ENCODE measurements around the gene ABCA2. TPM values are rescaled to one million over a fixed set of nuclear protein-coding genes. Genes with fewer than 3 reads are reported as not detected.

Gene ABCA2
- total and polyA plus RNA-seq, 9 of the 15 experiments (the other 6 are each of a cell fraction or from before 2014, with no cell fraction given): 0.69 to 16.3 (median 6.1) TPM; not detected in 2

DNA sequence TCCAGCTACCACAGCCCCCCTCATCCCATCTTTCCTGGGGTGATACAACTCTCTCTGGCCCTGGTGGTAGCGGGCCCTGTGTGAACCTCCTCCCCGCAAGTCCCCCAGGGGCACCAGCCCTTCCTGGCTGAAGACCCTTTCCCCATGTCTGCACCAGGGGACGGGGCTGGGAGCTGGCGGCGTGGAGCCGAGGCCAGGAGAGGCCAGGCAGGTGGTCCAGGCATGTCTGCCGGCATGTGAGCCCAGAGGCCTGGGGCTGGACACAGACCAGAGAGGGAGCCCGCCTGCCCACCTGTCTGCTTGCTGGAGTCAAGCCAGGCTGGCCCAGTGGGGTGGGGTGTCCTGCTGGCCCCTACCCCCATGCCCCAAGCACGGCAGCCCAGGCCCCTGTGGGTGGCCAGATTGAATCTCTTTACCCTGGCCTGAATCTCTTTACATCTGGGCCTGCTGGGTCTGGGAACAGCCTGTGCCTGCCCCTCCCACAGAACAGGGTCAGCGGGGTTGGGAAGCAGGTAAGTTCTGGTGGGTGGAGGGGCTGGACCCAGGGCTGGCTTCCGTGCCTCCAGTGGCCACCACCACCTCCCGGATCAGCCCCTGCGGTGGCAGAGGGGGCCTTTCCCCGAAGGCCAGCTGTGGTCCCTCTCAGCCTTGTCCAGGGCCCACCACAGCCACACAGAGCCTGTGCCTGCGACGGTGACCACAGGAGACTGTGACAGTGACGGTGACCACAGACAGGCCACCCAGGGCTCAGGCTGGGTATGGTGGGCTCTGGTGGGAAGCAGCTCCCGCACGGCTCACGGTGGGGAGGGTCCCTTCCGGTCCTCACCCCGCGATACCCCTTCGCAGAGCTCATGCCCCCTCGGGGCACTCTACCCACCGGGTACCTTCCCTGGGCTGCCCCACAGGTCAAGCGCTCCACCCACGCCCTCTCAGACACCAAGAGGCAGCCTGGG, 68.9 kb downstream of the ABCA2 start:
- no peak for DNase-seq (ENCODE audit: extremely low read depth in 1 of 4, low spot score in 3 of 4)
- H3K4me2 ChIP-seq (ENCODE audit: insufficient read depth, low read length): no peak overlapping the region
- POLR2A ChIA-PET: interaction anchor here (0.6 to 0.8 kb wide), 2 partner anchors 11 to 24 kb away, joined by 3 to 7 read pairs; no protein-coding TSS in a partner anchor
- H3K9ac ChIP-seq (ENCODE audit: insufficient read depth in 1 of 2, low read depth in 2 of 2, low read length in 2 of 2): peak overlapping the region in 1 of 2 experiments; percentile 76; a peak in 2 of 4 replicates
- CTCF ChIA-PET (ENCODE audit: low intra/inter-chr PET ratio): no interaction called here
- no peaks in the 10 kb centered on the region for H3K79me2 ChIP-seq (ENCODE audit: control insufficient read depth, insufficient read depth, low read length)
- H3K9me1 ChIP-seq (ENCODE audit: control insufficient read depth, insufficient read depth, low read length): no peaks in the 10 kb centered on the region
- H4K20me1 ChIP-seq (replicated peaks; ENCODE audit: control insufficient read depth, insufficient read depth, low read length): 0 out of 2 replicates have a peak, but pooled peaks cover 4% of the 10 kb centered on the region
- no TSS peak for BruUV-seq (replicated peaks)
- FAIRE-seq: no peak
- 52% methylated on average over 27 of the region's 28 CpGs for WGBS (ENCODE audit: insufficient coverage, low coverage, missing lambda C conversion rate)
- H3K27me3 ChIP-seq (ENCODE audit: control insufficient read depth in 2 of 2, insufficient read depth in 2 of 2, low read length in 2 of 2): peaks cover 2 to 7% of the 10 kb centered on the region in 2 experiments; a peak in 3 of 5 replicates
- no peaks in the 10 kb centered on the region for H3K9me3 ChIP-seq (replicated peaks; ENCODE audit: control insufficient read depth, insufficient read depth, low read depth, low read length)
- no peak overlapping the region for H2AFZ ChIP-seq (ENCODE audit: low read depth, low read length)
- H3K4me1 ChIP-seq (replicated peaks in 1 of 2; ENCODE audit: control insufficient read depth in 2 of 2, insufficient read depth in 2 of 2, low read length in 2 of 2): peaks cover 11 to 72% of the 10 kb centered on the region in 2 experiments; a peak in 4 of 5 replicates
- H3K36me3 ChIP-seq (ENCODE audit: control insufficient read depth, insufficient read depth, low read length): no peaks in the 10 kb centered on the region
- H3K4me3 ChIP-seq: no peak overlapping the region
- no peak for ATAC-seq
- intact Hi-C loops (cut with micrococcal nuclease): no loop called here
- no peak overlapping the region for H3K27ac ChIP-seq (ENCODE audit: extremely low read depth, low read depth, low read length)
- TF ChIP-seq PBX2 (CRISPR knock-in tag; IDR thresholded peaks at IDR 0.05; ENCODE audit: low read depth) (no peak), PBX2 (tag; conservative IDR thresholded peaks at IDR 0.05; ENCODE audit: low read depth) (no peak), LEF1 (IDR thresholded peaks at IDR 0.05) (no peak), GTF2A2 (tag; IDR thresholded peaks at IDR 0.05) (no peak), SLC30A9 (CRISPR knock-in tag; IDR thresholded peaks at IDR 0.05) (no peak), HMGN3 (IDR thresholded peaks at IDR 0.05; ENCODE audit: borderline replicate concordance, extremely low read depth, insufficient read length, low read depth, low read length) (no peak), BRF2 (IDR thresholded peaks at IDR 0.05; ENCODE audit: borderline replicate concordance, insufficient read depth, insufficient read length) (no peak), POLR2AphosphoS5 (IDR thresholded peaks at IDR 0.05; ENCODE audit: control insufficient read depth, insufficient read depth, low read depth, low read length) (no peak), POLR3A (IDR thresholded peaks at IDR 0.05; ENCODE audit: borderline replicate concordance, extremely low read depth, insufficient read depth, insufficient read length) (no peak)
- TF ChIP-seq, protein P1, sequence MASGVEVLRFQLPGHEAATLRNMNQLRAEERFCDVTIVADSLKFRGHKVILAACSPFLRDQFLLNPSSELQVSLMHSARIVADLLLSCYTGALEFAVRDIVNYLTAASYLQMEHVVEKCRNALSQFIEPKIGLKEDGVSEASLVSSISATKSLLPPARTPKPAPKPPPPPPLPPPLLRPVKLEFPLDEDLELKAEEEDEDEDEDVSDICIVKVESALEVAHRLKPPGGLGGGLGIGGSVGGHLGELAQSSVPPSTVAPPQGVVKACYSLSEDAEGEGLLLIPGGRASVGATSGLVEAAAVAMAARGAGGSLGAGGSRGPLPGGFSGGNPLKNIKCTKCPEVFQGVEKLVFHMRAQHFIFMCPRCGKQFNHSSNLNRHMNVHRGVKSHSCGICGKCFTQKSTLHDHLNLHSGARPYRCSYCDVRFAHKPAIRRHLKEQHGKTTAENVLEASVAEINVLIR (CRISPR knock-in tag; IDR thresholded peaks at IDR 0.05): no peak
- TF ChIP-seq, protein P2, sequence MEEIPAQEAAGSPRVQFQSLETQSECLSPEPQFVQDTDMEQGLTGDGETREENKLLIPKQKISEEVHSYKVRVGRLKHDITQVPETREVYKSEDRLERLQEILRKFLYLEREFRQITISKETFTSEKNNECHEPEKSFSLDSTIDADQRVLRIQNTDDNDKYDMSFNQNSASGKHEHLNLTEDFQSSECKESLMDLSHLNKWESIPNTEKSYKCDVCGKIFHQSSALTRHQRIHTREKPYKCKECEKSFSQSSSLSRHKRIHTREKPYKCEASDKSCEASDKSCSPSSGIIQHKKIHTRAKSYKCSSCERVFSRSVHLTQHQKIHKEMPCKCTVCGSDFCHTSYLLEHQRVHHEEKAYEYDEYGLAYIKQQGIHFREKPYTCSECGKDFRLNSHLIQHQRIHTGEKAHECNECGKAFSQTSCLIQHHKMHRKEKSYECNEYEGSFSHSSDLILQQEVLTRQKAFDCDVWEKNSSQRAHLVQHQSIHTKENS (CRISPR knock-in tag; IDR thresholded peaks at IDR 0.05): no peak
- in situ Hi-C loops (cut with MboI): no loop called here
